Suppressor macrophage (primary cell): ENCODE data around the gene P4HB.
A peak's percentile ranks its signal among the peaks of the same experiment; 100 is the strongest.

Experiments used
- DNase-seq, 4 experiments: peaks; one replicate each; pipeline ENCODE4 v3.0.0-alpha.2; 2020 to 2022
- total RNA-seq, 17 experiments: gene quantifications; one replicate each; lab custom pipeline; 2026; ENCODE audit warnings: mixed read lengths in 6 of 17, inconsistent platforms in 3 of 17; lab: John Stamatoyannopoulos, UW

The P4HB gene
- 743 to 1,373 (median 1,009) reads per million in 17 experiments for total RNA-seq

GRCh38 chr17:81859906-81860755 is at the start of gene P4HB:
Gene P4HB (minus strand): TSS chr17:81860535. CDS start chr17:81860471, 64 bp downstream.
- peak in 2 of 4 experiments; percentile 31 to 46 for DNase-seq

DNA sequence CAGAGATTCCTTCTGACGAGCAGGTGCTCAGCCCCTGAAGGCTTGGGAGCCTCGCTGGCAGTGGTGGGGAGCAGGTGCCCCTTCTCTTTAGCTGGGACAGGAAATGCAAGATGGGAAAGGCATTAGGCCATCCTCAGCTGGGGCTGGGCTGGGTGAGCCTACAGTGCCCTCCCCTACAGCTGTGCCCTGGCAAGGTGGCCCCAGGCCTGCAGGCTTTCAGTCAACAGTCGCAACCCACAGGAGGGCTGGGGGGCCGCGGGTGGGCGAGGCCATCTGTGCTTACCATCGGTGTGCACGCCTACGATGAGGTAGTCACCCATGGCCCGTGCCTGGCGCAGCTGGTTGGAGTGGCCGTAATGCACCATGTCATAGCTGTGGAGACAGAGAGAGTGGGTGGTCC is 48.9 kb upstream of the P4HB start:
- DNase-seq: no peak

DNA sequence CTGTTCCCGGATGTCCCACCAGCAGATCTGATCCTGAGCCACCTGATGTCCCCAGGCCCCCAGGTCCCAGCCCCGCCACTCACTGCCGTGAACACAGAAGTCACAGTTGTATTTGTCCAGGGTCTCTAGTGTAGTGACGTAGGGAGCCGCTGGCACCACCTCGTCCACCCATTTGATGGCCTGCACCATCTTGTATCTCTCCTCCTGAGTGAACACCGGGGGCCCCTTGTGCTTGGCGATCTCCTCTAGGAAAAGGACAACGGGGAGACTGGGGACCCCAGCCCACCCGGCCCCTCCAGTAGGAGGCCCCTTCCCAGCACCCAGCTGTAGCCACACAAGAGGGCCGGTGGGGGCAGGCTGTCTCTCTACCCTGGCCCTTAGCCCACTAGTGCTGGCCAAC is 48.5 kb upstream of the P4HB start:
- no peak for DNase-seq

GRCh38 chr17:81907219-81908145 is 47.1 kb upstream of the P4HB start:
- no peak for DNase-seq

DNA sequence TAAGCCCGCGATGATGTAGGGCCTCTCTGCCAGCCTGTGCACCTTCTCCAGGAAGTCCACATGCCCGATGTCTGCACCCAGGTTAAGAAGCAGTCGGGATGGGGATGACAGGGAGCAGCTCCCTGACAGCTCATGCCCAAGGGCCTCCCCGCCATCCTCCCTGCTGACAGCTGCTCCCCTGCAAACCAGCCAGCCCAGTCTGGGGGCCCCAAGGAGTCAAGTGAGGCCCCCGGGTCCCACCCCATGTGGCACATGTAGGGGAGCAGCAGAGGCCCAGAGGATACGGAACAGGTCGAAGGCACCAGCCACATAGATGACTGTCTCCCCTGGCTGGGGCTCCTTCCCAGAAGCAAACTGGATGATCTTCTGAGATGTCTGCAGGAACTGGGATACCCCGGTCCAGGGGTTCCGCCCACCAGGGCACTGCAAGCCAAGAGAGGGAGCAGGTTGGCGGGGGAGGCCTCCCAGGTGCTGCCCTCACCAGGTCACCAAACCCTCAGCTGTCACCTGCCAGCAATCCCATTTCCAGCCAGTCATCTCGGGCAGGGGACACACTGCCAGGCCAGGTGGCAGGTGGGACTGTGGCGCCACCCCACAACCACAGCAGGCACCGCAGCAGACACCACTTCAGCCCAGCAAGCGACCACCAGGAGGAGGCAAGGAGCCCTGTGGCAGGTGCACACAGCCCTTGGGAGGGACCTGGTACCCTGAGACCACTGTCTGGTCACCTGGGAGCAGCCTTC is 46.3 kb upstream of the P4HB start:
- DNase-seq: no peak

DNA sequence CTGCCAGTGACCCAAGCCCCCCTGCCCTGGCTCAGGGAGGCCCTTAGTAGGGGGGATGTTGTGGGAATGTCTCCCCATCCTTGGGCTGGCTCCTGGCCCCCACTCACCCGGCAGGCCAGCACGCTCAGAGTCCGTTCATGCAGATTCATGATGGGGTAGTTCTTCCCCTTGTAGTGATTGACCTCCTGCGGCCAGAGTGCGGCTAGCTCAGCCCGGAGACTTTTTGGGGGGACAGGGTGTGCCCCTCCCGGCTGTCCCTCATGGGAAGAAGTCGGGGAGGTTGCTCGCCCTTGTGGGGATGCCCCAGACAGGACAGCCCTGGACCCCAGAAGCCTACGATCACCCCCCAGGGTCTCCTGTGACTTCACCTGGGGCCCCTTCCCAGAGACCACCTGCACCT is 45.7 kb upstream of the P4HB start:
- DNase-seq: no peak

DNA sequence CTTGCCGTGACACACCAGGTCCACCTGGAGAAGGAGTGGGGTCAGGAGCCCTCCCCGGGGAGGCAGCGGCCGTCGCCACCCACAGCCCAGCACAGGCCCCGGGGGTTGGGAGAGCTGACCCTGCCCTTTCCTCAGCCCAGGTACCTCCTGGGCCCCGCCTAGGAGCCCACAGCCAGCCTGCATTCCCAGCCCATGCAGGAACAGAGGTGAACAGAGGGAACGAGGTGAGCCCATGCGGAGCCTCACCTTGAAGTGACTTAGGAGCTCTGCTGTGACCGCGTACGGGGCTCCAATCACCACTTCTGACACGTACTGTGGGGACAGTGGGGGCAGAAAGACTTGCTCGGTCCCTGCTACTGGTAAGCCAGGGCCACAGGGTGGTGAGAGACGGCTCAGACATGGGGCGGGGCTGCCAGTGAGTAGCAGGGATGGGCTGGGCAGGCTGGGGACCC is 45.1 kb upstream of the P4HB start:
- no peak for DNase-seq

GRCh38 chr17:81904600-81905423 is 44.5 kb upstream of the P4HB start:
- DNase-seq: no peak

GRCh38 chr17:81903896-81904599 is 43.7 kb upstream of the P4HB start:
- no peak for DNase-seq

DNA sequence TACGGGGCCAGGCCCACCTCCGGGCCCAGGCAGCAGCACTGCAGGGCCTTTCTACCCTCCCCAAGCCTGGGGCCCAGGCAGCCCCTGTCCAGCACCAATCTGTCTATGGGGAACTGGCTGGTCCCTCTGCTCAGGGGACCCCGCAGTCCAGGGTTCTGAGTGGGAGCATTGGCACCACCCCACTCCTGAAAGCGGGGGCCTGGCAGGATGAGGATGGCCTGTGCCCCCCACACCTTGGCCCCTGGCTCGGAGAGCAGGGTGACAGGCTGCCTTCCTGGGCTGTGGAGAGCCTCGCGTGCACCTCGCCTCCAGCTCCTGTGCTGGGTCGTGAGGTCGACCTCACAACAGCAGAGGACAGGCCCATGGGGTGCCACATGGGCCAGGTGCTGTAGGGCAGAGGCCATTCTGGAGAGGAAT is 43.1 kb upstream of the P4HB start:
- DNase-seq: no peak

- DNase-seq: no peak
Measured at GRCh38 chr17:81902653-81903414, 42.5 kb upstream of the P4HB start.

GRCh38 chr17:81902023-81902652 is 41.8 kb upstream of the P4HB start, which contains the start of gene NPB:
Gene NPB (plus strand): TSS chr17:81902238. CDS start chr17:81902278, 40 bp downstream.
- peak; percentile 27 to 67 (median 44) for DNase-seq

- no peak for DNase-seq
Measured at GRCh38 chr17:81901167-81902022, 41.1 kb upstream of the P4HB start.

GRCh38 chr17:81900181-81900820 is 40.0 kb upstream of the P4HB start:
- DNase-seq: no peak

DNA sequence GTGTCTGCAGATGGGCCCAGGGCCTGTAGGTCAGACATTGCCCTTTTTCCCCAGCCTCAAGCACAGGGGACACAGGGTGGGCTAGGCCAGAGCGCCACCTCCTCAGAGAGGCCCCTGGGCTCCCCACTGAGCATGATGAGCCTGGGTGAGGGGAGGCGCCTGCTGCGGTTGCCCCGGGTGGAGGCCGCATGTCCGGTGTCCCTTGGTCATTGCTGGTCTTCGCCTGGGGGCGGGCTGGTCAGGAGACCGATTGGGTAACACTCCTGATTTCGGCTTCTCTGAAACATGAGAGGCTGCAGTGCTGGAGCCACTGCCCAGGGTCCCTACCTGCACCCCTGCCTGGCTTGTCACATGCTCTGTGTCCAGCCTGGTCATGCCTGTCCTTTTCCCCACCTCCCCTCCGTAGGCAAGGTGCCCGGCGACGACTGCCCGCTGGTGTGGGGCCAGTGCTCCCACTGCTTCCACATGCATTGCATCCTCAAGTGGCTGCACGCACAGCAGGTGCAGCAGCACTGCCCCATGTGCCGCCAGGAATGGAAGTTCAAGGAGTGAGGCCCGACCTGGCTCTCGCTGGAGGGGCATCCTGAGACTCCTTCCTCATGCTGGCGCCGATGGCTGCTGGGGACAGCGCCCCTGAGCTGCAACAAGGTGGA is 39.3 kb upstream of the P4HB start:
- DNase-seq: no peak

- no peak for DNase-seq
Measured at GRCh38 chr17:81898885-81899284, 38.5 kb upstream of the P4HB start.
